OCI-LY7 (cell line): ENCODE measurements around the gene RAC2. TPM values are rescaled to one million over a fixed set of nuclear protein-coding genes. Genes with fewer than 3 reads are reported as not detected.
A peak's percentile ranks its signal among the peaks of the same experiment; 100 is the strongest.

Source experiments
- BruUV-seq: library from RNA; stranded (reverse); fragments of 400-500 nt; replicated peaks from 2 replicates; lab custom pipeline; 2021; lab: Mats Ljungman, UMichigan
- CTCF ChIA-PET: fragments of 300-600 bp; sonication (Branson Sonifier 250); formaldehyde crosslinking; loops from one replicate; lab custom pipeline; 2022; ENCODE audit warnings: antibody characterized with exemption; ENCODE audit not compliant: unreplicated experiment; lab: Charles Lee
- POLR2A ChIA-PET: fragments of 300-600 bp; sonication (Branson Sonifier 250); formaldehyde crosslinking; loops from one replicate; lab custom pipeline; 2022; ENCODE audit warnings: antibody characterized with exemption; lab: Charles Lee
- DNase-seq: peaks from one replicate; pipeline ENCODE4 v3.0.0-alpha.2; 2015; ENCODE audit warnings: low spot score
- H2AFZ ChIP-seq: fragments of 200-600 bp; sonication (generic), shearing (Covaris generic); 2 replicates; pipeline ENCODE4 v1.6.1; 2014; ENCODE audit warnings: mild to moderate bottlenecking, antibody characterized with exemption, low read length, moderate library complexity
- H3K27ac ChIP-seq: fragments of 200-600 bp; sonication (generic); 2 replicates; pipeline ENCODE4 v1.5.1; 2014; ENCODE audit warnings: mixed run types, low read depth, mild to moderate bottlenecking, moderate library complexity, low read length, inconsistent platforms; ENCODE audit not compliant: poor library complexity, severe bottlenecking
- H3K36me3 ChIP-seq: fragments of 200-600 bp; sonication (generic); 2 replicates; pipeline ENCODE4 v1.6.1; 2014; ENCODE audit warnings: mild to moderate bottlenecking, antibody characterized with exemption, low read length, moderate library complexity, mixed read lengths; ENCODE audit not compliant: insufficient read depth
- H3K4me1 ChIP-seq: fragments of 200-600 bp; sonication (generic); 2 replicates; pipeline ENCODE4 v1.5.1; 2014; ENCODE audit warnings: mild to moderate bottlenecking, low read length; ENCODE audit not compliant: insufficient read depth, poor library complexity, severe bottlenecking
- H3K4me2 ChIP-seq: fragments of 200-600 bp; sonication (generic); 2 replicates; pipeline ENCODE4 v1.6.1; 2014; ENCODE audit warnings: mild to moderate bottlenecking, low read length
- H3K4me3 ChIP-seq: fragments of 200-600 bp; sonication (generic); 2 replicates; pipeline ENCODE4 v1.5.1; 2014; ENCODE audit warnings: mild to moderate bottlenecking, low read depth, low read length; ENCODE audit not compliant: poor library complexity, severe bottlenecking
- H3K79me2 ChIP-seq: fragments of 200-600 bp; sonication (generic); 2 replicates; pipeline ENCODE4 v1.6.1; 2016; ENCODE audit warnings: low read depth, mild to moderate bottlenecking, low read length, moderate library complexity, mixed read lengths; ENCODE audit not compliant: insufficient read depth
- H3K9me2 ChIP-seq: fragments of 200-600 bp; sonication (generic); 2 replicates; pipeline ENCODE4 v1.6.1; 2016; ENCODE audit warnings: mild to moderate bottlenecking, low read length, mixed read lengths; ENCODE audit not compliant: insufficient read depth
- H3K9me3 ChIP-seq: fragments of 200-600 bp; sonication (generic); 2 replicates; pipeline ENCODE4 v1.6.1; 2014; ENCODE audit warnings: mild to moderate bottlenecking, mixed run types, low read length, mixed read lengths
- H4K20me1 ChIP-seq: fragments of 200-600 bp; sonication (generic); 2 replicates; pipeline ENCODE4 v1.6.1; 2014; ENCODE audit warnings: mild to moderate bottlenecking, antibody characterized with exemption, low read length, moderate library complexity, mixed read lengths; ENCODE audit not compliant: insufficient read depth
- EZH2phosphoT487 ChIP-seq: fragments of 200-600 bp; sonication (generic); IDR thresholded peaks from 2 replicates; pipeline ENCODE4 v1.6.1; 2018; ENCODE audit warnings: low read depth, borderline replicate concordance, mild to moderate bottlenecking, mixed run types, antibody characterized with exemption, low read length, moderate library complexity, mixed read lengths
- intact Hi-C: fragments of 100-400 bp; cut with micrococcal nuclease; formaldehyde crosslinking; loops from one replicate; pipeline ENCODE4 v1.10.0; 2022; ENCODE audit not compliant: unreplicated experiment
- total RNA-seq, 2 experiments: library from RNA; depleted of rRNA in 1 of 2; stranded (reverse); fragments of >200 nt in 1 of 2; shearing (Covaris generic) in 1 of 2; gene quantifications; 2 replicates each; pipeline ENCODE4 v1.2.3, GENCODE V29; 2014 to 2022
- TF ChIP-seq, protein P1 (sequence below): fragments of 200-600 bp; sonication (generic); conservative IDR thresholded peaks from 2 replicates; pipeline ENCODE4 v1.5.1; 2014; ENCODE audit warnings: mild to moderate bottlenecking, antibody characterized with exemption, low read length, moderate library complexity, mixed read lengths

Gene RAC2
- total RNA-seq, 2 experiments from 2014 or later = 142 to 321 TPM

DNA sequence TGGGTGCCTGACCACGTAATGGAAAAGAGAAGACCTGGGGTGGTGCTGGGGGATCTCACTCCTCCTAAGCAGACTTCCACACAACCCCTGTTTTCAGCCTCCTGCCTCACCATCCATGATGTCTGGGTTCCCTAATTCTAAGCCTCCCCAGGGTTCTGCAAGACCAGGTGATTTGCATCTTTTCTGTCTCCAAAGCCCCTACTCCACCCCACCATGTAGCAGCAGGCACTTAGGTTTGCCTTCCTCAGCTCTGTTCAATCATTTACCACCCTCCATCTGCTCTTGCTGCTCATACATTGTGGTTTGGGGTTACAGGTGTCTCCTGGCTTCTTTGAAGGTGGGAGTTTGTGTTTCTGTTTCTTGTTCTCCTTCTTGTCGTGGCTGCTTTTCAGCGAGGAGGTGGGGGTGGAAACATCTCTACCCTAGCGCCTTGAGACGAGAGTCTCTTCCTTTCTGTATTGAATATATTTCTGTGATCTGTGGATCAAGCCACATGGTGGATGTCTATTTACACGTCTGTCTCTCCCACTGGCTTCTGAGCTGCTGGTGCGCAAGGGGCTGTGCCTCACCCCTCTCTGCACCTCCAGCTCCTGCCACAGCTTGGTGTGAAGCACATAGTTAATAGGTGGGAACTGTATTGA, 25.2 kb downstream of the RAC2 start:
- Histone ChIP-seq H3K4me1 (peaks cover 49% of the 10 kb centered on the region), H4K20me1 (no peaks in the 10 kb centered on the region), H3K27ac (peak overlapping the region; percentile 84), H3K4me3 (peak overlapping the region; percentile 35), H3K36me3 (peaks cover 27% of the 10 kb centered on the region), H3K9me3 (0 out of 2 replicates have a peak, but pooled peaks cover 4% of the 10 kb centered on the region), H3K4me2 (peak overlapping the region; percentile 69), H2AFZ (peak overlapping the region; percentile 53; the same call in 1 of the 2 replicates), H3K79me2 (no peaks in the 10 kb centered on the region), H3K9me2 (no peaks in the 10 kb centered on the region)
- TF ChIP-seq EZH2phosphoT487 = no peak
- TF ChIP-seq, protein P1, sequence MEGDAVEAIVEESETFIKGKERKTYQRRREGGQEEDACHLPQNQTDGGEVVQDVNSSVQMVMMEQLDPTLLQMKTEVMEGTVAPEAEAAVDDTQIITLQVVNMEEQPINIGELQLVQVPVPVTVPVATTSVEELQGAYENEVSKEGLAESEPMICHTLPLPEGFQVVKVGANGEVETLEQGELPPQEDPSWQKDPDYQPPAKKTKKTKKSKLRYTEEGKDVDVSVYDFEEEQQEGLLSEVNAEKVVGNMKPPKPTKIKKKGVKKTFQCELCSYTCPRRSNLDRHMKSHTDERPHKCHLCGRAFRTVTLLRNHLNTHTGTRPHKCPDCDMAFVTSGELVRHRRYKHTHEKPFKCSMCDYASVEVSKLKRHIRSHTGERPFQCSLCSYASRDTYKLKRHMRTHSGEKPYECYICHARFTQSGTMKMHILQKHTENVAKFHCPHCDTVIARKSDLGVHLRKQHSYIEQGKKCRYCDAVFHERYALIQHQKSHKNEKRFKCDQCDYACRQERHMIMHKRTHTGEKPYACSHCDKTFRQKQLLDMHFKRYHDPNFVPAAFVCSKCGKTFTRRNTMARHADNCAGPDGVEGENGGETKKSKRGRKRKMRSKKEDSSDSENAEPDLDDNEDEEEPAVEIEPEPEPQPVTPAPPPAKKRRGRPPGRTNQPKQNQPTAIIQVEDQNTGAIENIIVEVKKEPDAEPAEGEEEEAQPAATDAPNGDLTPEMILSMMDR = no peak
- intact Hi-C loops = loop anchor here (2.0 kb wide), 1 partner anchor 26 kb away; the partner anchor contains the start of gene RAC2
- ChIA-PET CTCF (interaction anchor here (1.1 kb wide), 1 partner anchor 24 kb away, joined by 3 read pairs; no protein-coding TSS in a partner anchor), POLR2A (interaction anchor here (0.8 to 1.4 kb wide), 2 partner anchors 9 to 26 kb away, joined by 3 read pairs; no protein-coding TSS in a partner anchor)
- no TSS peak for BruUV-seq
- peak; percentile 87 for DNase-seq

DNA sequence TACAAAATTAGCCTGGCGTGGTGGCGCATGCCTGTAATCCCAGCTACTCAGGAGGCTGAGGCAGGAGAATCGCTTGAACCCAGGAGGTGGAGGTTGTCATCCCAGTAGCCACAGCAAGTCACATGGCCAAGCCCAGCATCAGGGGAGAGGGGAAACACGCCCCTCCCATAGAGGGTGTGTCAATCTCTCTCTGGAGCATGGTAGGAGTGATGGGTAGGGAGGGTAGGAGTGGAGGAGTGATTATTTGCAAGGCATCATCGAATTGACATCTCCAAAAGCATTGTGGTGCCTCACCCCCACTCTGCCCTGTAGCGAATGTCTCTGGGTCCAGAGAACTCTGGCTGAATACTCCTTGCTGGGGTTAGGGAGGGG, 25.7 kb downstream of the RAC2 start:
- Histone ChIP-seq H2AFZ (peak overlapping the region; percentile 53; the same call in 1 of the 2 replicates), H3K36me3 (peaks cover 22% of the 10 kb centered on the region), H4K20me1 (no peaks in the 10 kb centered on the region), H3K9me2 (no peaks in the 10 kb centered on the region), H3K9me3 (0 out of 2 replicates have a peak, but pooled peaks cover 4% of the 10 kb centered on the region), H3K27ac (peak overlapping the region; percentile 84), H3K4me3 (peak overlapping the region; percentile 35), H3K4me1 (peaks cover 46% of the 10 kb centered on the region), H3K79me2 (no peaks in the 10 kb centered on the region), H3K4me2 (peak overlapping the region; percentile 69)
- intact Hi-C loops = loop anchor here (2.0 kb wide), 1 partner anchor 26 kb away; the partner anchor contains the start of gene RAC2
- CTCF ChIA-PET = no interaction called here
- POLR2A ChIA-PET = interaction anchor here (1.1 to 1.7 kb wide), 3 partner anchors 8 to 27 kb away, joined by 3 to 11 read pairs (median 4); no protein-coding TSS in a partner anchor
- DNase-seq = no peak
- no TSS peak for BruUV-seq
- TF ChIP-seq, protein P1 = no peak
- no peak for TF ChIP-seq EZH2phosphoT487

DNA sequence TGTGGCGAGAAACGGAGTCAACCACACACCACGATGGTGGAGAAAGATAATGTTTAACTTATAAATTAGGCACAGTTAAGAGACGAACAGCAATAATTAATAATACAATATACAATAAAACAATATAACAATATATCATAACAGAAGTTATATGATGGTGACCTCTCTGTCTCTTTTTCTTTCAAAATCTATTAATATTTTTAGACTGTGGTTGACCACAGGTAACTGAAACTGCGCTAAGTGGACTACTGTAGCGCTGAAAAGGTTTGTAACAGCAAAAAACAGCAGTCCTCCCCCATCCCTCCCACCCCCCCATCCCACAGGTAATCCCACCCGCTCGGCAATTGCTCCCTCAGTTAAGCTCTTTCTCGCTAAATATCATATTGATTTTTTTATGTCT, 28.2 kb downstream of the RAC2 start:
- Histone ChIP-seq H3K79me2 (no peaks in the 10 kb centered on the region), H3K9me2 (no peaks in the 10 kb centered on the region), H3K36me3 (no peaks in the 10 kb centered on the region), H3K4me2 (no peak overlapping the region), H3K4me1 (peaks cover 36% of the 10 kb centered on the region), H2AFZ (no peak overlapping the region), H3K27ac (no peak overlapping the region), H3K9me3 (no peaks in the 10 kb centered on the region), H3K4me3 (no peak overlapping the region), H4K20me1 (no peaks in the 10 kb centered on the region)
- ChIA-PET POLR2A (interaction anchor here (0.7 kb wide), 1 partner anchor 16 kb away, joined by 3 read pairs; no protein-coding TSS in a partner anchor), CTCF (no interaction called here)
- no TSS peak for BruUV-seq
- intact Hi-C loops = no loop called here
- no peak for DNase-seq
- TF ChIP-seq EZH2phosphoT487 = no peak
- TF ChIP-seq, protein P1 = no peak
